ENCODE results near the gene KIFAP3. TPM values are rescaled to one million over a fixed set of nuclear protein-coding genes. Genes with fewer than 3 reads are reported as not detected.

Gene KIFAP3
- total RNA-seq, 4 donors from 2014 or later = 25.2 to 49.2 (median 40.0) TPM

DNA sequence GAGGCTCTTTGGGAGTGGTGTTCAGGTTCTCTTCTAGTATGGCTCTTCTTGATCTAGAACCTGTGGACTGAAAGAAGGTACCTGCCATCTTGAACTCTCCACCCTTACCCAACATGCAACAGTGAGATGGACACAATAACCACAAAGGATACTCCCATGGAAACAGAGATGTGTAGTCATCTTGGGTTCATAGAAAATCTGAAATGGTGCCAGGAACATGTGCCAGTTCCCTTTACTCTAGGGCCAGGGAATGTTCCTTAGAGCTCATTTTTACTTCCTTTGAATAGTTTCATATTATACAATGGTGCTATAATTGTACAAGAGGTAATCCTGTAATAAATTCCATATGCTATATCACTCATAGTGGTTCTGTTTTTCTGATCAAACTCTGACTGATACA, 167.6 kb downstream of the KIFAP3 start:
- H3K4me3 ChIP-seq = no peak overlapping the region
- H3K27me3 ChIP-seq = peaks cover 0 to 10% of the 10 kb centered on the region in 2 donors
- TF ChIP-seq, protein P1, sequence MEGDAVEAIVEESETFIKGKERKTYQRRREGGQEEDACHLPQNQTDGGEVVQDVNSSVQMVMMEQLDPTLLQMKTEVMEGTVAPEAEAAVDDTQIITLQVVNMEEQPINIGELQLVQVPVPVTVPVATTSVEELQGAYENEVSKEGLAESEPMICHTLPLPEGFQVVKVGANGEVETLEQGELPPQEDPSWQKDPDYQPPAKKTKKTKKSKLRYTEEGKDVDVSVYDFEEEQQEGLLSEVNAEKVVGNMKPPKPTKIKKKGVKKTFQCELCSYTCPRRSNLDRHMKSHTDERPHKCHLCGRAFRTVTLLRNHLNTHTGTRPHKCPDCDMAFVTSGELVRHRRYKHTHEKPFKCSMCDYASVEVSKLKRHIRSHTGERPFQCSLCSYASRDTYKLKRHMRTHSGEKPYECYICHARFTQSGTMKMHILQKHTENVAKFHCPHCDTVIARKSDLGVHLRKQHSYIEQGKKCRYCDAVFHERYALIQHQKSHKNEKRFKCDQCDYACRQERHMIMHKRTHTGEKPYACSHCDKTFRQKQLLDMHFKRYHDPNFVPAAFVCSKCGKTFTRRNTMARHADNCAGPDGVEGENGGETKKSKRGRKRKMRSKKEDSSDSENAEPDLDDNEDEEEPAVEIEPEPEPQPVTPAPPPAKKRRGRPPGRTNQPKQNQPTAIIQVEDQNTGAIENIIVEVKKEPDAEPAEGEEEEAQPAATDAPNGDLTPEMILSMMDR (IDR thresholded peaks at IDR 0.05) = no peak
- TF ChIP-seq EP300 (IDR thresholded peaks at IDR 0.05) = no peak
- TF ChIP-seq POLR2A (IDR thresholded peaks at IDR 0.05) = no peak
- no peaks in the 10 kb centered on the region for H3K36me3 ChIP-seq
- H3K27ac ChIP-seq = no peak overlapping the region
- H3K4me1 ChIP-seq = no peaks in the 10 kb centered on the region
- no peaks in the 10 kb centered on the region for H3K9me3 ChIP-seq
- DNase-seq (ENCODE audit: low spot score in 2 of 2) = no peak

DNA sequence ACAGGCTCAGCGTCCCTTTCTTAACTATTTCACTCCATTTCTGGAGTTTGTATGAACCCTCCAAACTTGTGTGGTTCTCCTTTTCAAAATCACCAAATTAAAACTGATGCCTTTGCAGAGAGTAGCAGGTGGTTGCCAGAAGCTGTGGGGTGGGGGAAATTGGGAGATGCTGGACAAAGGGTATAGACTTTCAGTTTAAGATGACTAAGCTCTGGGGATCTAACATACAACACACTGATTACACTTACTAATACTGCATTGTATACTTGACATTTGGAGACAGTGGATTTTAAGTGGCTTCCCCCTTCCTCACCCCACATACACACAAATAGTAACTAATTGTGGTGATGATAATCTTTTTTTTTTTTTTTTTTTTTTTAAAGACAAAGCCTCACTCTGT, 169.7 kb downstream of the KIFAP3 start:
- H3K27ac ChIP-seq = no peak overlapping the region
- WGBS, 2 donors = 88% methylated on average over 1 of the region's 1 CpG
- TF ChIP-seq POLR2A (IDR thresholded peaks at IDR 0.05) (no peak), EP300 (IDR thresholded peaks at IDR 0.05) (no peak)
- TF ChIP-seq, protein P1 (IDR thresholded peaks at IDR 0.05) = no peak
- peaks cover 0 to 18% of the 10 kb centered on the region in 2 donors for H3K27me3 ChIP-seq
- DNase-seq (ENCODE audit: low spot score in 2 of 2) = no peak
- H3K4me1 ChIP-seq = no peaks in the 10 kb centered on the region
- H3K36me3 ChIP-seq = no peaks in the 10 kb centered on the region
- no peaks in the 10 kb centered on the region for H3K9me3 ChIP-seq
- H3K4me3 ChIP-seq = no peak overlapping the region

DNA sequence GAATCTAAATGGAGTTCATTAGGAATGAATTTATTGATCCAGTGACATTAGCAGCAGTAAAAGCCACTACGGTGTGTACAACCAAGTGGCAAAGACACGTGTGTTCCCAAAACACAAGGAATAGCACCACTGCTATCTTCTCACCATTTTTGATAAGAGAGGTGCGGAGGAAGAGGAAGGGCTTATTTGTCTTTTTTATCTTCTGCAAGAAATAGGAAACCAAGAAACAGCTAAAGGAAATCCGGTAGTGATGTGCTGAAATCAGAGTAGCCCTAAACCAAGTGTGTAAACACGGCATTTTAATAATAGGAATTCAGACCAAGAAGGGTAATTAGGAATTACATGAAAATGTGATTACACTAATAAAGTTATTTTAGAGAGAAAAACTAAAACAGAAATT, 171.7 kb downstream of the KIFAP3 start:
- 62 to 76% methylated on average over 5 of the region's 5 CpGs for WGBS, 2 donors
- H3K9me3 ChIP-seq = no peaks in the 10 kb centered on the region
- no peak overlapping the region for H3K4me3 ChIP-seq
- DNase-seq (ENCODE audit: low spot score in 2 of 2) = no peak
- peaks cover 0 to 18% of the 10 kb centered on the region in 2 donors for H3K27me3 ChIP-seq
- no peaks in the 10 kb centered on the region for H3K4me1 ChIP-seq
- H3K36me3 ChIP-seq = no peaks in the 10 kb centered on the region
- no peak for TF ChIP-seq EP300 (IDR thresholded peaks at IDR 0.05)
- TF ChIP-seq, protein P1 (IDR thresholded peaks at IDR 0.05) = no peak
- no peak for TF ChIP-seq POLR2A (IDR thresholded peaks at IDR 0.05)
- no peak overlapping the region for H3K27ac ChIP-seq

DNA sequence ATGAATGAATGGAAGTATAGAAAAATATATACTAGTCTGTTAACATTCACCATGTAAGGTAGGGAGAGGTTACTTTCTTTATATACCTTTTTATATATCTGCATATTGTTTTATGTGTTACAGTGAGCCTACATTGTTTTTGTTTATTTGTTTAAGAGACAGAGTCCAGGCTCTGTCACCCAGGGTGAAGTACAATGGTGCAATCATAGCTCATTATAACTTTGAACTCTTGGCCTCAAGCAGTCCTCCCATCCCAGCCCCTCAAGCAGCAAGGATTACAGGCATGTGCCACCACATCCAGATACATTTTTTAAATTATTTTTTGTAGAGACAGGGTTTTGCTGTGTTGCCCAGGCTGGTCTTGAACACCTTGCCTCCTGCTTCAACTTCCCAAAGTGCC, 173.4 kb downstream of the KIFAP3 start:
- Histone ChIP-seq H3K36me3 (no peaks in the 10 kb centered on the region), H3K9me3 (no peaks in the 10 kb centered on the region), H3K27ac (no peak overlapping the region), H3K27me3 (peaks cover 0 to 18% of the 10 kb centered on the region in 2 donors), H3K4me1 (no peaks in the 10 kb centered on the region), H3K4me3 (no peak overlapping the region)
- TF ChIP-seq, protein P1 (IDR thresholded peaks at IDR 0.05) = no peak
- no peak for TF ChIP-seq EP300 (IDR thresholded peaks at IDR 0.05)
- no peak for TF ChIP-seq POLR2A (IDR thresholded peaks at IDR 0.05)
- DNase-seq (ENCODE audit: low spot score in 2 of 2) = no peak

DNA sequence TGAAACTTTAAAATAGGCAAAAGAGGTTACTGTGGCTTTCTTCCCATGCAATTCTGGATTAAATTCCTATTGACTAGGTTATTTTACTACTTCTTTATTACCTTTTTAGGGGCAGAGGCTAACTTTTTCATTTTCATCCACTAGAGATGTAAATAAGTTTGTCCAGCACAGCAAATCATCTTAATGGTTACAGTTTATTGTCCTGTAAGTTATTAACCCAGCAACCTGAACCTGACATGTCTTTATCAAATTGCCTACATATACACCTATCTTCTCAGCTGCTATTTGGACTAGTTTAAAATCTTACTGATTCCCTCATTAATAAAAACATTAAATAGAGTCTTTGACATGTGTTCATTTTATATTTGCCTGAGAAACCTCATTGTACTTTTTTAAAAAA, 173.9 kb downstream of the KIFAP3 start:
- H3K4me3 ChIP-seq = no peak overlapping the region
- H3K4me1 ChIP-seq = no peaks in the 10 kb centered on the region
- H3K36me3 ChIP-seq = no peaks in the 10 kb centered on the region
- peaks cover 0 to 18% of the 10 kb centered on the region in 2 donors for H3K27me3 ChIP-seq
- DNase-seq (ENCODE audit: low spot score in 2 of 2) = no peak
- H3K9me3 ChIP-seq = no peaks in the 10 kb centered on the region
- TF ChIP-seq POLR2A (IDR thresholded peaks at IDR 0.05) (no peak), EP300 (IDR thresholded peaks at IDR 0.05) (no peak)
- TF ChIP-seq, protein P1 (IDR thresholded peaks at IDR 0.05) = no peak
- H3K27ac ChIP-seq = no peak overlapping the region

Data from tibial nerve (tissue), 4 donors.